H7 (cell line): ENCODE data around the gene CDK10. TPM values are rescaled to one million over a fixed set of nuclear protein-coding genes. Genes with fewer than 3 reads are reported as not detected.
"Not testable (repeated sequence)": the region's sequence is repeated elsewhere in the genome, so short reads cannot be mapped to it uniquely, and the experiment has no call there.

Experiments used
- DNase-seq: peaks from one replicate; pipeline ENCODE4 v3.0.0; 2012
- H3K27me3 ChIP-seq: 2 replicates; pipeline ENCODE4 v1.6.0; 2011; ENCODE audit warnings: mild to moderate bottlenecking, low read length; ENCODE audit not compliant: control insufficient read depth, insufficient read depth
- H3K36me3 ChIP-seq: replicated peaks from 2 replicates; pipeline ENCODE4 v1.5.1; 2011; ENCODE audit warnings: low read length; ENCODE audit not compliant: control insufficient read depth, insufficient read depth
- H3K4me3 ChIP-seq: 2 replicates; pipeline ENCODE4 v1.5.1; 2011; ENCODE audit warnings: low read depth, mild to moderate bottlenecking, control low read depth, low read length, moderate library complexity; ENCODE audit not compliant: insufficient read depth
- total RNA-seq: library from RNA; depleted of rRNA; stranded (reverse); fragments of >200 nt; shearing (Covaris generic); gene quantifications from 2 replicates; pipeline ENCODE4 v1.2.3, GENCODE V29; 2014

The CDK10 gene
- total RNA-seq, 1 experiment from 2014 or later: 36.5 TPM

- DNase-seq: peak; percentile 99
- Histone ChIP-seq H3K36me3 (peaks cover 6% of the 10 kb centered on the region), H3K27me3 (no peaks in the 10 kb centered on the region), H3K4me3 (peak within 1 kb of the TSS; percentile 97)
Measured at GRCh38 chr16:89657442-89658220, 28.9 kb upstream of the CDK10 start, which contains the start of the genes CHMP1A and SPATA33. Gene CHMP1A (minus strand): TSS chr16:89657708. CDS start chr16:89657588, 120 bp downstream. Gene SPATA33 (plus strand): TSS chr16:89657836. CDS start chr16:89657912, 76 bp downstream.

GRCh38 chr16:89658221-89658879 lies 28.1 kb upstream of the CDK10 start:
- DNase-seq: peak; percentile 84
- Histone ChIP-seq H3K27me3 (no peaks in the 10 kb centered on the region), H3K36me3 (peaks cover 6% of the 10 kb centered on the region), H3K4me3 (peak overlapping the region; percentile 97)

- peaks cover 6% of the 10 kb centered on the region for H3K36me3 ChIP-seq
- DNase-seq: no peak
- no peak overlapping the region for H3K4me3 ChIP-seq
- H3K27me3 ChIP-seq: no peaks in the 10 kb centered on the region
Measured at GRCh38 chr16:89660146-89660545, 26.3 kb upstream of the CDK10 start.

GRCh38 chr16:89661215-89661614 lies 25.3 kb upstream of the CDK10 start:
- Histone ChIP-seq H3K4me3 (no peak overlapping the region), H3K27me3 (no peaks in the 10 kb centered on the region), H3K36me3 (peaks cover 6% of the 10 kb centered on the region)
- DNase-seq: no peak

- not testable (repeated sequence) for H3K27me3 ChIP-seq, DNase-seq, H3K36me3 ChIP-seq, H3K4me3 ChIP-seq
Measured at GRCh38 chr16:89664238-89664637, 22.3 kb upstream of the CDK10 start.

GRCh38 chr16:89667000-89667399 lies 19.5 kb upstream of the CDK10 start:
- H3K27me3 ChIP-seq, H3K36me3 ChIP-seq, H3K4me3 ChIP-seq: not testable (repeated sequence)
- DNase-seq: peak; percentile 54

- H3K36me3 ChIP-seq: no peaks in the 10 kb centered on the region
- no peaks in the 10 kb centered on the region for H3K27me3 ChIP-seq
- DNase-seq: no peak
- H3K4me3 ChIP-seq: no peak overlapping the region
Measured at GRCh38 chr16:89667633-89668032, 18.9 kb upstream of the CDK10 start.

- DNase-seq: no peak
- Histone ChIP-seq H3K4me3 (no peak overlapping the region), H3K36me3 (no peaks in the 10 kb centered on the region), H3K27me3 (no peaks in the 10 kb centered on the region)
Measured at GRCh38 chr16:89668790-89669158, 17.7 kb upstream of the CDK10 start.

- no peaks in the 10 kb centered on the region for H3K27me3 ChIP-seq
- no peak for DNase-seq
- no peaks in the 10 kb centered on the region for H3K36me3 ChIP-seq
- H3K4me3 ChIP-seq: no peak overlapping the region
Measured at GRCh38 chr16:89669755-89670154, 16.7 kb upstream of the CDK10 start.

- no peaks in the 10 kb centered on the region for H3K36me3 ChIP-seq
- no peak for DNase-seq
- H3K27me3 ChIP-seq: no peaks in the 10 kb centered on the region
- H3K4me3 ChIP-seq: no peak overlapping the region
Measured at GRCh38 chr16:89670496-89671431, 15.7 kb upstream of the CDK10 start.

GRCh38 chr16:89671565-89671964 lies 14.9 kb upstream of the CDK10 start:
- not testable (repeated sequence) for H3K27me3 ChIP-seq, DNase-seq, H3K36me3 ChIP-seq, H3K4me3 ChIP-seq

- no peaks in the 10 kb centered on the region for H3K36me3 ChIP-seq
Measured at GRCh38 chr16:89672177-89672941, 14.1 kb upstream of the CDK10 start.

GRCh38 chr16:89678258-89678657 lies 8.2 kb upstream of the CDK10 start:
- Histone ChIP-seq H3K27me3 (no peaks in the 10 kb centered on the region), H3K36me3 (no peaks in the 10 kb centered on the region), H3K4me3 (no peak overlapping the region)
- no peak for DNase-seq

More at GRCh38 chr16:89672177-89672941, 14.1 kb upstream of the CDK10 start:
- no peak for DNase-seq
- no peaks in the 10 kb centered on the region for H3K27me3 ChIP-seq
- no peak overlapping the region for H3K4me3 ChIP-seq

- Histone ChIP-seq H3K27me3 (no peaks in the 10 kb centered on the region), H3K36me3 (no peaks in the 10 kb centered on the region), H3K4me3 (no peak overlapping the region)
- DNase-seq: peak; percentile 43
Measured at GRCh38 chr16:89685916-89686315, 573 bp upstream of the CDK10 start.
